HEK293 (cell line): ENCODE measurements around the gene LRRC49.

Source experiments
- CTCF ChIA-PET: fragments of 350-600 bp; formaldehyde crosslinking; extraction: SDS; loops from one replicate; lab custom pipeline; 2021; ENCODE audit warnings: antibody characterized with exemption; lab: Yijun Ruan, JAX
- POLR2A ChIA-PET: fragments of 300-600 bp; formaldehyde crosslinking; extraction: SDS; loops from one replicate; lab custom pipeline; 2020; ENCODE audit warnings: antibody characterized with exemption, inconsistent platforms; lab: Yijun Ruan, JAX
- H3K27ac ChIP-seq: fragments of 200-500 bp; sonication (Bioruptor generic); 2 replicates; pipeline ENCODE4 v1.5.1; 2014; ENCODE audit warnings: low read depth, low read length, control low read depth, inconsistent platforms; ENCODE audit errors: extremely low read depth
- H3K36me3 ChIP-seq, 2 experiments: fragments of 200-500 bp in 1 of 2; sonication (Bioruptor generic) in 1 of 2; 1 replicate in 1 of 2; 2 replicates in 1 of 2; pipeline ENCODE4 v1.5.1; 2014 to 2017; ENCODE audit warnings: inconsistent platforms in 2 of 2, low read length in 2 of 2; ENCODE audit not compliant: control insufficient read depth in 2 of 2, insufficient read depth in 1 of 2
- H3K4me1 ChIP-seq: fragments of 200-500 bp; sonication (Bioruptor generic); 2 replicates; pipeline ENCODE4 v1.5.1; 2014; ENCODE audit warnings: mild to moderate bottlenecking, low read length, inconsistent platforms; ENCODE audit not compliant: control insufficient read depth, insufficient read depth
- H3K4me3 ChIP-seq: 2 replicates; pipeline ENCODE4 v1.5.1; 2011; ENCODE audit warnings: low read depth, mild to moderate bottlenecking, control low read depth, low read length, moderate library complexity
- H3K9me3 ChIP-seq: fragments of 200-500 bp; sonication (Bioruptor generic); 2 replicates; pipeline ENCODE4 v1.5.1; 2014; ENCODE audit warnings: low read depth, low read length, inconsistent platforms; ENCODE audit not compliant: control insufficient read depth, insufficient read depth
- EGR2 ChIP-seq: fragments of 450-650 bp; formaldehyde crosslinking; IDR thresholded peaks from 2 replicates; pipeline ENCODE4 v1.5.1; 2016; ENCODE audit warnings: low read depth, missing biosample characterization, missing genetic modification characterization
- HOXD13 ChIP-seq: sonication (generic); formaldehyde crosslinking; IDR thresholded peaks from 2 replicates; pipeline ENCODE4 v1.8.0; 2022; ENCODE audit warnings: missing genetic modification reagents, borderline replicate concordance
- MEIS1 ChIP-seq: sonication (generic); formaldehyde crosslinking; IDR thresholded peaks from 2 replicates; pipeline ENCODE4 v1.8.1; 2022; ENCODE audit warnings: missing genetic modification reagents, mild to moderate bottlenecking, borderline replicate concordance
- MYNN ChIP-seq: fragments of 450-650 bp; formaldehyde crosslinking; IDR thresholded peaks from 2 replicates; pipeline ENCODE4 v1.5.1; 2016; ENCODE audit warnings: missing biosample characterization, missing genetic modification characterization, borderline replicate concordance
- MZF1 ChIP-seq: fragments of 450-650 bp; formaldehyde crosslinking; IDR thresholded peaks from 2 replicates; pipeline ENCODE4 v1.5.1; 2017; ENCODE audit warnings: missing biosample characterization, missing genetic modification characterization, borderline replicate concordance
- REPIN1 ChIP-seq: fragments of 450-650 bp; formaldehyde crosslinking; IDR thresholded peaks from 2 replicates; pipeline ENCODE4 v1.5.1; 2017; ENCODE audit warnings: missing biosample characterization, missing genetic modification characterization, low read depth
- SCRT1 ChIP-seq: fragments of 450-650 bp; formaldehyde crosslinking; IDR thresholded peaks from 2 replicates; pipeline ENCODE4 v1.5.1; 2016; ENCODE audit warnings: missing biosample characterization, missing genetic modification characterization, borderline replicate concordance
- SETDB1 ChIP-seq: IDR thresholded peaks from one replicate; pipeline ENCODE4 v1.6.1; 2017; ENCODE audit warnings: mild to moderate bottlenecking, low read length, moderate library complexity, mixed read lengths; ENCODE audit not compliant: insufficient read length
- ZBTB7A ChIP-seq: fragments of 450-650 bp; formaldehyde crosslinking; IDR thresholded peaks from 2 replicates; pipeline ENCODE4 v1.5.1; 2016; ENCODE audit warnings: low read depth, missing biosample characterization, missing genetic modification characterization
- ZFHX2 ChIP-seq: fragments of 450-650 bp; formaldehyde crosslinking; conservative IDR thresholded peaks from 2 replicates; pipeline ENCODE4 v1.5.1; 2016; ENCODE audit warnings: missing biosample characterization, missing genetic modification characterization
- ZNF140 ChIP-seq: fragments of 450-650 bp; formaldehyde crosslinking; IDR thresholded peaks from 2 replicates; pipeline ENCODE4 v1.5.1; 2016; ENCODE audit warnings: missing biosample characterization, missing genetic modification characterization
- ZNF169 ChIP-seq: fragments of 450-650 bp; formaldehyde crosslinking; IDR thresholded peaks from 2 replicates; pipeline ENCODE4 v1.5.1; 2016; ENCODE audit warnings: missing biosample characterization, missing genetic modification characterization
- ZNF211 ChIP-seq: fragments of 450-650 bp; formaldehyde crosslinking; IDR thresholded peaks from 2 replicates; pipeline ENCODE4 v1.5.1; 2016; ENCODE audit warnings: low read depth, missing biosample characterization, missing genetic modification characterization
- ZNF223 ChIP-seq: fragments of 450-650 bp; formaldehyde crosslinking; IDR thresholded peaks from 2 replicates; pipeline ENCODE4 v1.5.1; 2016; ENCODE audit warnings: missing biosample characterization, missing genetic modification characterization
- ZNF354C ChIP-seq: fragments of 450-650 bp; formaldehyde crosslinking; IDR thresholded peaks from 2 replicates; pipeline ENCODE4 v1.5.1; 2016; ENCODE audit warnings: missing biosample characterization, missing genetic modification characterization, low read depth, borderline replicate concordance
- ZNF473 ChIP-seq: fragments of 450-650 bp; formaldehyde crosslinking; IDR thresholded peaks from 2 replicates; pipeline ENCODE4 v1.5.1; 2017; ENCODE audit warnings: missing biosample characterization, missing genetic modification characterization
- ZNF48 ChIP-seq: fragments of 450-650 bp; formaldehyde crosslinking; IDR thresholded peaks from 2 replicates; pipeline ENCODE4 v1.5.1; 2016; ENCODE audit warnings: missing biosample characterization, missing genetic modification characterization
- ZNF843 ChIP-seq: fragments of 450-650 bp; formaldehyde crosslinking; IDR thresholded peaks from 2 replicates; pipeline ENCODE4 v1.5.1; 2016; ENCODE audit warnings: missing biosample characterization, missing genetic modification characterization
- ZSCAN5A ChIP-seq: fragments of 450-650 bp; formaldehyde crosslinking; IDR thresholded peaks from 2 replicates; pipeline ENCODE4 v1.5.1; 2016; ENCODE audit warnings: missing biosample characterization, missing genetic modification characterization
- TF ChIP-seq, protein P1 (sequence below): fragments of 450-650 bp; formaldehyde crosslinking; IDR thresholded peaks from 2 replicates; pipeline ENCODE4 v1.5.1; 2016; ENCODE audit warnings: missing biosample characterization, missing genetic modification characterization, low read depth

LRRC49 gene

DNA sequence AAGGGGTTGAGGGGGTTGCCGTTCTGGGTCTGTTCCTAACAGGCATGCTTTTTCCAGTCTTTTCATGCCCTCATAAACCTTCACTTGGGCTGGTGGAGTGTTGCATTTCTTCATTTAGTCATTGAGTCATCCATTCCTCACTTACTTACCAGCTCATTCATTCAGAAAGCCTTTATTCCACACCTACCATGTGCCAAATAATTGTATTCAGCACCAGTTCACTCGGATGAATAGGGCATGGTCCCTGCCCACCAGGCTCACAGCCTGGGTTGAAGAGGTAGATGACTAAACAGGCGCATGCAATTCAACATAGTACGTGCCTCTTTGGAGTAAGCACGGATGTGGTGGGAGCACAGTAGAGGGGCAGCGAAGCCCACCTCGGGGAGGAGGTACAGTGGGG lies 187.5 kb downstream of the LRRC49 start:
- POLR2A ChIA-PET: no interaction called here
- Histone ChIP-seq H3K27ac (no peak overlapping the region; the same call in 1 of the 2 replicates), H3K36me3 (no peaks in the 10 kb centered on the region), H3K9me3 (no peaks in the 10 kb centered on the region), H3K4me1 (peaks cover 14% of the 10 kb centered on the region), H3K4me3 (no peak overlapping the region)
- CTCF ChIA-PET: interaction anchor here (1.2 kb wide), 1 partner anchor 363 kb away, joined by 3 read pairs; no protein-coding TSS in a partner anchor
- no peak for TF ChIP-seq ZNF223 (tag by site-specific recombination)

GRCh38 chr15:71080705-71081104 lies 188.1 kb downstream of the LRRC49 start:
- CTCF ChIA-PET: interaction anchor here (1.1 to 1.2 kb wide), 2 partner anchors 16 to 363 kb away, joined by 3 read pairs; no protein-coding TSS in a partner anchor
- Histone ChIP-seq H3K9me3 (no peaks in the 10 kb centered on the region), H3K27ac (no peak overlapping the region)

GRCh38 chr15:71082803-71083202 lies 190.2 kb downstream of the LRRC49 start:
- no peaks in the 10 kb centered on the region for H3K9me3 ChIP-seq
- no peak for TF ChIP-seq ZNF140 (tag by site-specific recombination)
- no peak for TF ChIP-seq MEIS1 (CRISPR knock-in tag)
- no peak for TF ChIP-seq ZNF843 (tag by site-specific recombination)
- TF ChIP-seq ZNF169: no peak
- no peak for TF ChIP-seq ZNF354C
- TF ChIP-seq MYNN: no peak
- no peak for TF ChIP-seq ZNF48 (tag by site-specific recombination)
- TF ChIP-seq, protein P1, sequence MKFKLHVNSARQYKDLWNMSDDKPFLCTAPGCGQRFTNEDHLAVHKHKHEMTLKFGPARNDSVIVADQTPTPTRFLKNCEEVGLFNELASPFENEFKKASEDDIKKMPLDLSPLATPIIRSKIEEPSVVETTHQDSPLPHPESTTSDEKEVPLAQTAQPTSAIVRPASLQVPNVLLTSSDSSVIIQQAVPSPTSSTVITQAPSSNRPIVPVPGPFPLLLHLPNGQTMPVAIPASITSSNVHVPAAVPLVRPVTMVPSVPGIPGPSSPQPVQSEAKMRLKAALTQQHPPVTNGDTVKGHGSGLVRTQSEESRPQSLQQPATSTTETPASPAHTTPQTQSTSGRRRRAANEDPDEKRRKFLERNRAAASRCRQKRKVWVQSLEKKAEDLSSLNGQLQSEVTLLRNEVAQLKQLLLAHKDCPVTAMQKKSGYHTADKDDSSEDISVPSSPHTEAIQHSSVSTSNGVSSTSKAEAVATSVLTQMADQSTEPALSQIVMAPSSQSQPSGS (tag by site-specific recombination): no peak
- TF ChIP-seq SETDB1: no peak
- no peak for TF ChIP-seq HOXD13
- TF ChIP-seq ZNF473: no peak
- no peak for TF ChIP-seq REPIN1
- no peak for TF ChIP-seq ZBTB7A
- no peak for TF ChIP-seq ZSCAN5A
- no peak for TF ChIP-seq SCRT1 (tag by site-specific recombination)
- no peak for TF ChIP-seq ZNF211
- TF ChIP-seq, all 188 proteins: peak for 0
- Histone ChIP-seq H3K36me3 (no peaks in the 10 kb centered on the region), H3K27ac (no peak overlapping the region), H3K4me3 (no peak overlapping the region), H3K4me1 (peaks cover 14% of the 10 kb centered on the region)
- CTCF ChIA-PET: interaction anchor here (0.7 to 1.1 kb wide), 2 partner anchors 70 to 378 kb away, joined by 4 to 5 read pairs; no protein-coding TSS in a partner anchor
- POLR2A ChIA-PET: interaction anchor here (0.5 kb wide), 1 partner anchor 1542 kb away, joined by 5 read pairs; no protein-coding TSS in a partner anchor

More at GRCh38 chr15:71080705-71081104, 188.1 kb downstream of the LRRC49 start:
- H3K36me3 ChIP-seq: no peaks in the 10 kb centered on the region
- POLR2A ChIA-PET: no interaction called here
- TF ChIP-seq EGR2 (tag by site-specific recombination) (peak; percentile 71; the same call in 1 of the 2 replicates), ZFHX2 (tag by site-specific recombination) (peak; percentile 79), MZF1 (tag by site-specific recombination) (no peak)
- H3K4me1 ChIP-seq: peaks cover 14% of the 10 kb centered on the region
- no peak overlapping the region for H3K4me3 ChIP-seq
